ENCODE results near the gene HOXA13.

Gene HOXA13

GRCh38 chr7:27237735-27238334, 37.9 kb upstream of the HOXA13 start:
- DNase-seq (ENCODE audit: low read depth in 2 of 2), result no peak

- DNase-seq (ENCODE audit: low read depth in 2 of 2), result no peak
Observed at GRCh38 chr7:27235387-27236311, 35.8 kb upstream of the HOXA13 start.

- DNase-seq (ENCODE audit: low read depth in 2 of 2), result no peak
Observed at GRCh38 chr7:27229448-27229847, 29.6 kb upstream of the HOXA13 start.

- DNase-seq (ENCODE audit: low read depth in 2 of 2), result no peak
Observed at GRCh38 chr7:27224983-27225934, 25.4 kb upstream of the HOXA13 start.

GRCh38 chr7:27223941-27224575, 24.2 kb upstream of the HOXA13 start:
- no peak for DNase-seq (ENCODE audit: low read depth in 2 of 2)

GRCh38 chr7:27221201-27221797, 21.4 kb upstream of the HOXA13 start:
- DNase-seq (ENCODE audit: low read depth in 2 of 2), result no peak

- DNase-seq (ENCODE audit: low read depth in 2 of 2), result no peak
Observed at GRCh38 chr7:27220440-27220955, 20.6 kb upstream of the HOXA13 start.

- DNase-seq (ENCODE audit: low read depth in 2 of 2), result no peak
Observed at GRCh38 chr7:27219821-27220220, 19.9 kb upstream of the HOXA13 start.

- DNase-seq (ENCODE audit: low read depth in 2 of 2), result no peak
Observed at GRCh38 chr7:27217951-27218350, 18.1 kb upstream of the HOXA13 start.

- no peak for DNase-seq (ENCODE audit: low read depth in 2 of 2)
Observed at GRCh38 chr7:27215356-27215755, 15.5 kb upstream of the HOXA13 start.

- no peak for DNase-seq (ENCODE audit: low read depth in 2 of 2)
Observed at GRCh38 chr7:27214239-27214950, 14.5 kb upstream of the HOXA13 start.

GRCh38 chr7:27213433-27214238, 13.7 kb upstream of the HOXA13 start:
- no peak for DNase-seq (ENCODE audit: low read depth in 2 of 2)

GRCh38 chr7:27212497-27213432, 12.9 kb upstream of the HOXA13 start:
- DNase-seq (ENCODE audit: low read depth in 2 of 2), result no peak

GRCh38 chr7:27211764-27212204, 11.9 kb upstream of the HOXA13 start:
- DNase-seq (ENCODE audit: low read depth in 2 of 2), result no peak

GRCh38 chr7:27211084-27211446, 11.2 kb upstream of the HOXA13 start:
- no peak for DNase-seq (ENCODE audit: low read depth in 2 of 2)

GRCh38 chr7:27210441-27211083, 10.7 kb upstream of the HOXA13 start:
- no peak for DNase-seq (ENCODE audit: low read depth in 2 of 2)

GRCh38 chr7:27209933-27210440, 10.1 kb upstream of the HOXA13 start:
- no peak for DNase-seq (ENCODE audit: low read depth in 2 of 2)

- DNase-seq (ENCODE audit: low read depth in 2 of 2), result no peak
Observed at GRCh38 chr7:27208998-27209397, 9.1 kb upstream of the HOXA13 start.
